CD4-positive, alpha-beta T cell treated with Interleukin-21 for 1 hour (primary cell): Measurements from ENCODE around the gene MRPL36.
A peak's percentile ranks its signal among the peaks of the same experiment; 100 is the strongest.
"Not testable (repeated sequence)": the region's sequence is repeated elsewhere in the genome, so short reads cannot be mapped to it uniquely, and the experiment has no call there.

Experiments used
- DNase-seq: peaks from one replicate; pipeline ENCODE4 v3.0.0-alpha.2; 2020

The MRPL36 gene

DNA sequence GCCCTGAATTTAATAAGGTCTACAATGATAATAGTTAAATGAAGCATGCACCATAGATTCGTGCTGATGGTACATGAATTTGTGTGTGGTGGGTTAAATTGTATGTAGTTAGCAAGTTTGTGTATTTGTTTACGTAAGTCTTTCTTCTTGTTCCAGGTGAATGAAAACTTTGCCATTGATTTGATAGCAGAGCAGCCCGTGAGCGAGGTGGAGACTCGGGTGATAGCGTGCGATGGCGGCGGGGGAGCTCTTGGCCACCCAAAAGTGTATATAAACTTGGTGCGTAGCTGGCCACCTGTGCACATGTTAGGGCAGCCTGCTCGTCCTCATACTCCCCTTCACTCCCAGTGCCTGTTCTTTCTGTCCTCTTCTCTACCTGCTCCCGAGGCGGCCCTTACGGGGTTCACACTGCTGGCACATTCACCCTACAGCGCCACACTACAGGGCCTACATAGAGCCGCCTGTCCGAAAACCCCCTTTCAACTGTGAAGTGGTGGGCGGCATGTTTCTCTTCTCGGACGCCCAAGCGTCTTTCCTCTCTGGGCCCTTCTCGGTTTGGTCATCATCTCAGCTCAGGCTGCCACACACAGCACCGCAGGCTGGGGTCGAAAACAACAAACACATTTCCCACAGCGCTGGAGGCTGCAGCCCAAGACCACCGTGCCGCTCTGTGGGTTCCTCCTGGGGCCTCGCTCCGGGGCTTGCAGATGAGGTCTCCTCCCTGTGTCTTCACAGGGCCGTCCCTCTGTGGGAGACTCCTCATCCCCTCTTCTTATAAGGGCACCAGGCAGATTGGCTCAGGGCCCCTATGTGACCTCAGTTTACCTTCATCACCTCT lies 14.8 kb upstream of the MRPL36 start:
- no peak for DNase-seq

DNA sequence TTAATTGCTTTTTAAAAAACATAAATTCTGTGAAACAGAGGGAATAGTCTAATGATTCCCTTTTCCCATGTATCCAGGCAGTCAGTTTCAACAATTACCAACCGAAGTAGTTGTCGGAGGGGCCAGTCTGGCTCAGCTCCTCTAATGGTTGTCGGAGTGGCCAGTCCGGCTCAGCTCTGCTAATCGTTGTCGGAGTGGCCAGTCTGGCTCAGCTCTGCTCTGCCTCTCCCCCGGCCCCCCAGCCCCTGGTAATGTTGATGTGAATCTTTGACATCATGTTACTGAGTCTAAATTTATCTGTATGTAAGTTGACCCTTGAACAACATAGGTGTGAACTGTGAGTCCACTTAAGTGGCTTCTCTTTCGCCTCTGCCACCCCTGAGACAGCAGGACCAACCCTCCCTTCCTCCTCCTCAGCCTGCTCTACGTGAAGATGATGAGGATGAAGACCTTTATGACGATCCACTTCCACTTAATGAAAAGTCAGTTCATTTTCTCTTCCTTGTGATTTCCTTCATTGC lies 11.0 kb upstream of the MRPL36 start:
- DNase-seq: no peak

DNA sequence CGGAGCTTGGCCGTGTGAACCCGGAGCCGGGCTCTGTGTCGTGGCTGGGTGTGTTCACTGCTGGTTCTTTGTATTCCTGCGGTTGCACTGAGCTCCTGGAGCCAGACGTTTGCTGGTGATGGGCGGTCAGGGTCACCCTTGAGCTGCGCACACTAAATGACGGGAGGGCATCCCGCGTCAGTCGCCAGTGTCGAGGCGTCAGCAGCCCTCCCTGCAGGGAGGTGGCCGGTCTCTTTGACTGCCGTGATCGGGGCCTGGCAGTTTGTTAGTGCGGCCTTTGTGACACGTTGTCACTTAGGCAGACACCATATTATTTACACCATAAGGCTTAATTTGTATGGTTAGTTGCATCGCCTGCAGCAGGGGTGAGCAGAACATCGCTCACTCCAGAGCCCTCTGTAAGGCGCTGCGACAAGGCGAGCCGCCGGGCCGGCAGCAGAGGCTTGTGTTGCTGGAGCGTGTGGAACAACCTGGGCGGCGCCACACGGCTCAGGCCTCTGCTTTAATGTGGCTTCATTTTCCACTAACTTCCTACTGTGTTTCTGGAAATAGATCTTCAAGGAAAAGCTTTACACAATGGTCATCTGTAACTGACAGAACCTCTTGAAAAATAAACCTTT lies 9.9 kb upstream of the MRPL36 start:
- DNase-seq: no peak

DNA sequence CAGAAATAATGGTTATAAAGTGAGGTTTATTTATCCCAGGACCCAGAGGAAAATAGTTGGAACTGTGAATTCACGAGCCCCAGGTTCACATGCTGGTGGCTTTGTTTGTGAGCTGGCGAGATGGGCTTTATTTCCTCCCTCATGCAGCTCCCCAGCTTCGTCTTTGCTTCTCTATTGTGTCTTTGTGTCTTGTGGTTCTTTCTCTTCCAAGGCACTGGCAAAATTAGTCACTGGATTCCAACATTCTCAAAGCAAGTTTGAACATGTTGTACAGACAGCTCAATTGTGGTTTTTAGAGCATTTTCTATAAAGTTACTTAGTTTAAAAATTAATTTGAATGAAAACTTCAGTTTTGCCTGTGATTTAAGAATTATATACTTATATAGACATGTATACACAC lies 8.8 kb upstream of the MRPL36 start:
- DNase-seq: no peak

DNA sequence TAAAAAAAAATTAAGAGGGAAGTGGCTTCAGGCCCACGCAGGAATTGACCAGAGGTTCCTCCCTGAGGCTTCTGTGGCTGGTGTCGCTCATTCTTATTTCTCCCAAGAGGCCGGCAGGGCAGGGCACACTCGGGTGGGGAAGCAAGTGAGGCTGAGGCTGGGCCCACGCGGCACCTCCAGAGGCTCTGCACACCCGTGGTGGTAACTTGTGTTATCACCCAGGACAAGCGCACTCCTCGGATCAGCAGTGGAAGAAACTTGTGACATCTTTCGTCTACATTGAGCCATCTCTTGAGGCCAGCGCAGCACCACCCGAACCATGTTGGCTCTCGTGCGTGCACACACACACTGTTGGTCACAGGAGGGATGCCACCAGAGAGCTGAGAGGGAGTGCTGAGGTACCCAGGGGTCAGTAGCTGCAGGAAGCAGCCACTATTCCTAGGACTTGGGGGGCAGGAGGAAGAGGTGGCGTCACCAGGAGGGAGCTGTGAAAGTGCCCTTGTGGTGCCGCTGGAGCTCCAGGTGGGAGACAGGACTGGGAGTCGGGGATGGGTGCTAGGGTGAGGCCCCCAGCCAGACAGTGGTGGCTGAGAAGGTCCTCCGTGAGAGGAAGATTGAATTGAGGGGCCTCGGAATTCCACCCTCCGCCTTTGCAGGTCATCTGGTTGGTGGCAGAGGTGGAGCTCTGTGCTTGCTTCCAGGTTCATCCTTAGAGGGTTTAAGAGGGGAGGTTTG lies 8.0 kb upstream of the MRPL36 start:
- no peak for DNase-seq

DNA sequence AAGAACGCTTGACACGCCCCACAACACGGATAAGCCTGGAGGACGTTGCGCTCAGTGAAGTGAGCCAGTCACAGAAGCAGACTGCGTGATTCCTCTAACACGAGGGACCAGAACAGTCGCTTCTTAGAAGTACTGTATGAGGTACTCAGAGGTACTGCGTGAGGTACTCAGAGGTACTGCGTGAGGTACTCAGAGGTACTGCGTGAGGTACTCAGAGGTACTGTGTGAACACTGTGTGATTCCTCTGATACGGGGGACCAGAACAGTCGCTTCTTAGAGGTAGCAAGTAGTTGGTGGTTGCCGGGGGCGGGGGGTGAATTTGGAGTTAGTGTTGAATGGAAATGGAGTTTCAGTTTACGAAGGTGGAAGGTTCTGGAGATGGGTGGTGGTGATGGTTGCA lies 7.3 kb upstream of the MRPL36 start:
- DNase-seq: no peak

DNA sequence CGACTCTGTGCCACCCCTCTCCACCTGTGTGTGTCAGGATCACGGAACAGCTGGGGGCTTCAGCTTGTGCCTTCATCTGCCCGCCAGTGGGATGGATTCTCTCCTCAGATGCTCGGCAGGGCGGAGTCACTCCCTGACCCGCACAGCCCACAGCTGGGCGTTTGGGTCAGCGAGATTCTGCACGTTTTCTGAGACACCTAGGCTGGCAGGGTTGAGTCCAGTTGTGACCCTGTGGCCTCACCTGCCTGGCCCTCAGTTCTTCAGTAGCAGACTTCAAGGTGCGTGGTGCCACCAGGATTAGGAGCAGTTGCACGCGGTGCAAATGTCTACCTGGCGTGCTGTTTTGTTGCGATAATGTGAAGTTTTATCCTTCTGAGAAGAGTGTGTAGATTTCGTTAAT lies 6.6 kb upstream of the MRPL36 start:
- no peak for DNase-seq

DNA sequence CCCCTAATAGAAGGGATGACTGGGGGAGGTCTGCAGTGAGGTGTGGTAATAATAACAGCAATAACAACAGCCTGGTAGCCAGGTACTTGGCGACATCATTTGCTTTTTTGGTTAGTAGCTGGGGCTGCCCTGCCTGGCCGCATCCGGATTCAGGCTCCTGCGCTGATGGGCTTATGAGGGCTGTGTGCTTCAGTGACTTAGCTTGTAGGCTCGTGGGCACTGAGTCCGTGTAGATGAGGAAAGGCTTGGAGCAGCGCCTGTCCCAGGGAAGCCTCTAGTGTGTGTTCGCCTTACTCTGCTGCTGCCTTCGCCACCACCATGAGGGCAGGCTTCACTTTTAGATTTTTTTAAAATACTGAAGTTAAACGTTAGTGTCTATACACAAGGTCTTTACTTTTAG lies 6.1 kb upstream of the MRPL36 start:
- DNase-seq: no peak

DNA sequence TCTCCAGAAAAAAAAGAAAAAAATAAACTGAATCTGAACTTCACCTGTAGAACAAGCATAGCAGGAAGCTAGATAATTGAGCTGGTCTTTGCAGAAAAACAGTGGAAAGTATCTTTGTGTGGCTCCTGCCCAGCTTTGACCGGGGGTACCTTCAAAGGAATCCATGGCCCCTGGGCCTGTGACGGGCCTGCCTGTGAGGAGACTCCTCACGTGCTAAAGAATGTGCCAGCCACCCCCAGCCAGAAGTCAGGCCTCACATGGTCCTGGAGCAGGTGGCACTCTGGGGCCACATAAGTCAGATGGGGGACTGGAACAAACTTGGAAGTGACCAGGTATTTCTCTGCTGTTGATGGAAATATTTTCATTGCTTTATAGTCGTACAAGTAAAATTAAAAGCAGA lies 5.7 kb upstream of the MRPL36 start:
- no peak for DNase-seq

DNA sequence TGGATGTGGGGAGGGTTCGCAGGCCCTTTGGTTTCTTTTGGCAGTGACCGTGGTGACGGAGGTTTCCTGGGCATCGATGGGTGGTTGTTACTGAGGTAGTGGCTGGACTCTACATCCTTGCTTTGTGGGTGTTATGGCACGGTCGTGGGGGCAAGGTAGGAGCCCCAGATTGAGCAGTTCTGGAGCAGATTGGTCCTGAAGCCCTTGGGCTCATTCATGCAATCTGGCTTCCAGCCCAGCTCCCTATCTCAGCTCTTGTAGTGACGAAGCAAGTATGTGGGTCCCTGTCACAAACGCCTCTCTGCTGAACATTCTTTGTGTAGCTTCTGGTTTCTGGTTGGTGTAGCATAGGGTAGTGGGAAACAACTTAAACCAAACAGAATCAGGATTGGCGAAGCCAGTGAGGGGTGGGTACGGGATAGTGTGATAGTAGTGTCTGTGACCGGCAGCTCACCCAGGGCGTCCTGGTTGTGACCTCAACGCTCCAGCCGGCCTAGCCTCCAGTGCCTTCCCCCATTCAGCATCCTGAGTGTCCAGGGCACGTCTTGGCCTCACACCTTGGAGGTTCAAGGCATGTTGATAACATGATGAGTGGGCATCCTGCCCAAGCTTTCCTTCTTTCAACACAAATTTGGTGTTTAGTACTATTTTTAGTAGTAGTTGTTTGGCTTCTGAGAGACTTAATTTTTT lies 4.5 kb upstream of the MRPL36 start:
- DNase-seq: no peak

DNA sequence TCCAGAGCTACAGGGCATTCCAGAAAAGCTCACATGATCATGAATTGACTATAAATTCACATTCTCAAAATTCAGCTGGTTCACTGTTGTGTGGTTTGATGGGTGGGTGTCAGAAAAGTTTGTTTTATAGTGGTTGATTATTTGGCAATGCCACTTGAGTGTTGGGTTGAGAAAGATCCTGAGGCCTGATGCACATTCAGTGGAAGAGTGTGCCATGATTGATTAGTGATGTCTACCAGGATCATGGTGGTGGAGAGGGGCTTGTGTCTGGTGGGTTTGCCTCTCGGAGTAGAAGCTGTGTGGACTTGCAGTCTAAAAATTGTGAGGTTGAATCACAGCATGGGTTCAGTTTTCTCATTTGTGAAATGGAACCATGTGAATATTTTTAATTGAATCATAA lies 3.6 kb upstream of the MRPL36 start:
- DNase-seq: no peak

DNA sequence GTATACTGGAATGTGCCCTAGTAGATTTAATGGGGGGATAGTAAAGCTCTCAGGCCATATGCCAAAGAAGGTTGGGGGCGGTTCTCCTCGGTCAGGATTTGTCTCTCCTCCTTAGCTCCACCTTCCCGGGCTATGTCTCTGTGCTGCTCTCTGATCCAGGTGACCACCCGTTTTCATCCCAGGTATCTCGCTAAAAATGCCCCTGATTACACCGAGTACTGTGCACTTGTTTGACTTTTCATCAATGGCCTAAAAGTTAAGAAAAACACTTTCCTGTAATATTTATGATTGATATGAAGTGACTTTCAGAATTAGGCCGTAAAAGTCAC lies 2.3 kb upstream of the MRPL36 start:
- DNase-seq: no peak

DNA sequence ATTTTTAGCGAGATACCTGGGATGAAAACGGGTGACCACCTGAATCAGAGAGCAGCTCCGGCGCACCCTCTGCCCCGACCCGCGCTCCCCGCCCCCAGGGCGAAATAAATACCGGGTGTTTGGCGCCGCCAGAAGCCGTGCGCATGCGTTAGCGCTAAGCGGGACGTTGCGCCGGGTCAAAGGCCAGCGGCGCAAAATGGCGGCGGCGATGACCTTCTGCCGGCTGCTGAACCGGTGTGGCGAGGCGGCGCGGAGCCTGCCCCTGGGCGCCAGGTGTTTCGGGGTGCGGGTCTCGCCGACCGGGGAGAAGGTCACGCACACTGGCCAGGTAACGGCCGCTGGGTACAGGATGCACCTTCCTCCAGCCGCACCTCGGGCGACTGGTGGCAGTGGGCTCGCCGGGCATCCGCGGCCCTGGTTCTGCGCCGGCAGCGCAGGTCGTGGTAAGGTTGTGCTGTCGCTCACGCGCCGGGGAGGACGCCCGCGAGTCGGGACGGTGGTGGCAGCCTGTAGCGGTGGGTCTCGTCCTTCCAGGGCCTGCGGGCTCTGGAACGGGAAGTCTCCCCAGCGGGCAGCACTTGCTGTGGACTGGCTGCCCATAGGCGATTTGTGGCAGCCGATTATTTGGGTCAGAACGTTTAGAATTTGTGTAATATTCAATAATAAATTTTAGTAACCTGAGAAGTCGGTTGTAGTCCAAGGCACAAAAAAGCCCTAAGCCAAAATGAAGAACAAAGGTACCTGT lies 1.8 kb upstream of the MRPL36 start, which contains the start of gene NDUFS6:
Gene NDUFS6 (plus strand): TSS at position 186 of the 745 bp plus-strand sequence. CDS start 11 bp downstream, at position 197.
- peak; percentile 79 for DNase-seq

DNA sequence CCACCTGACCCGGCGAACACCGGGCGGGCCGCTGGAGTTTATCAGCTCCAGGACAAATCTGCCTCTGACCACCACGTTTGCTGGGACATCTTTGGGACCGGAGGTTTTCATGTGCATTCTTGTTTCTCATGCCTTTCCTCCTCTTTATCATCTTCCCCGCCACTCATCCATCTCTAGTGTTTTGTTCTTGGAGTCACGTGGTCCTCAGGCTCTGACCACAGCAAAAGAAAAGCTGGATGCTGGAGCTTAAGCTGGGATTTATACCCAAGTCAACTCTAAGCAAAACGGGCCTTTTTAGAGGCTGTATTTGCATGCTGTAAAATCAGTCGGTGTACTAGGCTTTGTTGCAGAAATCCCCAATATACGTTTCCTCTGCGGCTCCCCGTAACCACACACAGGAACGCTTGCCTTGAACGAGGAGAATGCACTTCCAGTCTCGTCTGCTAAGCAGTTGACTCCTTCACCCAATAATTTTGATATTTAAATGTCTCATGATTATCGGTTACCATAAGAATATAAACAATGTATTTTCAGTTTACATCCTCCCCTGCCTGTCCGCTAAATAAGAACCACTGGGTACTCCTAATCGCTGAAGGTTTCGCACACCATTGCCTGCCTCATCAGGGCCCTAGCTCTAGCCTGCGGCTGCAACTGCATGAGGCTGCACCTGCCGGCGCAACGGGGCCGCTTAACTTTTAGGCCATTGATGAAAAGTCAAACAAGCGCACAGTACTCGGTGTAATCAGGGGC lies 1.0 kb upstream of the MRPL36 start:
- peak; percentile 64 for DNase-seq

DNA sequence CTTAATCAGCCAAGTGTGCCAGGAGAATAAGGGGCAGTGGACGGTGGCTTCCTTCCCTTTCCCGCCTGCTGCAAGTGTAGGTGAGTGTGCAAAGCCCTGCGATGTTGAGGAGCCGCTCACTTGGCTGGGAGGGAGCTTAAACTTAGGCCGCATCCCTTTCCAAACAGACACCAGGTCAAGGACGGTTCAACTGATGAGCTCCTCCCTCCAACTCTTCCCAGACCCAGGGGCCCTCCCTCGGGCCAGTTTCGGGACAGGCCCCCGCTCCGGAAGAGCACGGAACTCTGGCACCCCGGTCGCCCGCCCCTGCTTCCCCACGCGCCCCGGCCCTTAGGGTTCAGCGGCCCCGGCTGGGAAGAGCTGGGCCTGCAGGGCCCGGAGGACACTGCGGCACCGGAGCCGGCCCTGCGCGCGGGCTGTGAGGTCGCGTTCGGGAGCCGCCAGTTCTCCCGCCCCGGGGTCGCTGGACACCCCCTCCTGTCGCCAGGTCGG lies 481 bp downstream of the MRPL36 start:
- no peak for DNase-seq

DNA sequence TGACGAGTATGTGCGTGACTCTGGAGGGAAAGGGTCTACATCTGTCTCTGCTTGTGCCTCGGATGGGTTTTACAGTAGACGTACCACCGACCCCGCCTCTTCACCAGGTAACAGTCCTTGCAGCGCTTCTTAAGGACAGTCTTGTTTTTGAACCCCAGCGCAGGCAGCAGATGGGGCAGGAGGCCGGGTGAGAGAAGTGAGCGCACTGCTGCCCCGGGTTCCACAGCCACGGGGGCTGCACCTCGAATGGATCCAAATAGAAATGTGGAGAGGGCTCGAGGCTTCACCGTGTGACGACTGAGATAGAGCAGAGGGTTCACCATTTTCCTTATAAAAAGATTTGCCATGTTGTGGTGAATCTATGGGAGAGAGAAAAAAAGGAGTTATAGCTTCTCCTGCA lies 1.0 kb downstream of the MRPL36 start:
- not testable (repeated sequence) for DNase-seq

DNA sequence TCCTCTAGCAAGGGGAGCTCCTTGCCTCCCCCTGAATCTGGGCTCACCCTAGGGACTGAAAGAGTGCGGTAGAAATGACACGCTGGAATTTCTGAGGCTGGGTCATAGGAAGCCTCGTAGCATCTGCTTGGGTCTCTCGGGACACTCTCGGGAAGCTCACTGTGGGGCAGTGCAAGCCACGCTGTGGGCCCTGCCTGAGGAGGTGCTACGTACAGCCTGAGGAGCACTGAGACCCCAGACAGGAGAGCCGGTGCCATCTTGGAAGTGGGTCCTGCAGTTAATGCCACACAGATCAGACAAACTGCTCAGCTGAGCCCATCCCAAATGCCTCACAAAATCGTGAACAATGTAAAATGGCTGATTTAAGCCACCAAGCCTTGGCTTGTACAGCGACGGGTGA lies 1.8 kb downstream of the MRPL36 start:
- no peak for DNase-seq

DNA sequence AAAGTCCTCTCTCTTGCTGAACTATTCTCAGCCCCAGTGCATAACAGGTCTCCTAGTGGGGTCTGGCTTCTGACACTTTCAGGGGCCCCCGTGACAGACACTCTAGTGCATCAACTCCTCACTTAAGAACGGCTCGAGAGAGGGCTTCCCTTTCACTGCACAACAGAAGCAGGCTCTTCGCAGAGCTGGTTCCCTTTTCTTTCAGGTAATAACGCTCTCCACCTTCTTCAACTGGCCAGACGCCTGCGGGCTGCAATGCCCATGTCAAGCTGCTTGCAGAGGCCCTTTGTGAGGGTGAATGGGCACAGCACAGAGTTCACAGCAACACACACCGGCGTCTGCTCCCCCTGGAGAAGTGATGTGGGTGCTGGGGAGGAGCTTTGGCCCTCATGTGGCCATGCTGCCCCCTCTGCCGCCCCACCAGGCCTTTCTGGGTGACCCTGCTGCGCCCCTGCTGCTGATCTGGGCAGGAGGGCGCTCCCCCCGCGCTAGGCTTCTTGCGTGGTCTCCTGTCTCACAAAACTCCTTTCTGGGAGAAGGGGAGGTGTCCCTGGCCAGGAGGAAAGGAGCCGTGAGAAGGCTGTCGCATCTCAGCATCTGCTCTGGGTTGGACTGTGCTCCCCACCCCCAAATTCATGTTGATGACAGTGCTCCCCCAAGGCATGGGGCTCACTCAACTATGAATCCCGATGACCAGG lies 2.4 kb downstream of the MRPL36 start:
- DNase-seq: no peak

DNA sequence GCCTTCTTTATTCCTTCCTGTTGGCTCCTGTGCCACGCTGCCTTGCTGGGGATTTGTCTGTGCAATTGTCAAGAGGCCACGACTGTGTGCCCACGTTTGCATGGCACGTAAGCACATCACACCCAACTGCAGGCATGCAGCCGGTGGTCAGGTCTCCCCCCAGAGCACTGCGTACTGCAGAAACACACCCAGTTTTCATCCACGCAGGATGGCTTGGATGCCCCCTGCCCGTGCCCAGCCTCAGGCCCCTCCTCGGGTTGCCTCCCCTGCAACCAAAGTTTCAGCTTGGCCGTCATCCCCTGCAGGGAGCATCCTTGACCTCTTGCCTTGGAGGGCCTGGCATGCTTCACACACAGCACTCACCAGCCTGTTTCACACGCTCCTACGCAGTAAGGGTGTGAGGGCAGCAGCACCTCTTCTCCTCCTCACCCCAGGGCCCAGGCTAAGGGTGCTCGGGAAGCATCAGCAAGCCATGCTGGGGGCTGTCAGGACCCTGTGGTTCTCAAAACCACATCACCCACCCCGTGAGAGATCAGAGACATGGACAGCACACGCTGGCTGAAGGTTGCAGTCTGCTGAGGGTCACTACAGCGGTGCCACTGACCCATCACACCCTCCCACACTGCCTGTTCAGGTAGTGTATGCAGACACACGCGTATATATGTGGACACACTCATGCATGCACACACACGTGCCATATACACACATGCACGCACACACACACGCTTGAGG lies 3.1 kb downstream of the MRPL36 start:
- DNase-seq: no peak

DNA sequence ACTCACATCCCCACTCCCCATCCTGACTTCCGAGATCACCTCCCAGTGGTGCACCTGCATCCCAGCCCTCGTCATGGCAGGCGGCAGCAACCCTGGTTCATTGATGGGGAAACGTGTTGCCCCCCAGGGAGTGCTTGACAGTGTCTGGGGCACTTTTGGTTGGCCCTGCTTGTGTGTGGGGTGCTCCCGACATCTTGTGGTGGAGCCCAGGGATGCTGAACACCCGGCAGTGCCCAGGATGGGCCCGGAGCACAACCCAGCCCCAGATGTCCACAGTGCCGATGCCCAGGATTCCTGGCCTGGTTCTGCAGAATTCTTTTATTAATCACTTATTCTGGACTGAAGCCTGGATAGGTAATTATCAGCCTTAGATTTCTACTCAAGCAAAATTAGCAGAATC lies 3.7 kb downstream of the MRPL36 start:
- DNase-seq: no peak
